K562 (cell line): ENCODE measurements around the gene SP6. TPM values are rescaled to one million over a fixed set of nuclear protein-coding genes. Genes with fewer than 3 reads are reported as not detected.
A peak's percentile ranks its signal among the peaks of the same experiment; 100 is the strongest.

Experiments
- ARNT ChIP-seq, 2 experiments: fragments of 450-650 bp; IDR thresholded peaks; 2 replicates each; pipeline ENCODE4 v1.6.1; 2016; ENCODE audit warnings: mild to moderate bottlenecking in 1 of 2
- CREB3 ChIP-seq: fragments of 450-650 bp; conservative IDR thresholded peaks from 2 replicates; pipeline ENCODE4 v1.6.1; 2016; ENCODE audit warnings: missing genetic modification characterization, low read depth, mild to moderate bottlenecking, missing compliant biosample characterization, moderate library complexity
- ELK3 ChIP-seq: fragments of 450-650 bp; formaldehyde crosslinking; IDR thresholded peaks from 2 replicates; pipeline ENCODE4 v1.4.0; 2020; ENCODE audit warnings: mild to moderate bottlenecking
- GMEB1 ChIP-seq: fragments of 250-450 bp; sonication (Bioruptor Pico); IDR thresholded peaks from 2 replicates; pipeline ENCODE4 v1.4.0; 2020; ENCODE audit warnings: mild to moderate bottlenecking
- HDAC2 ChIP-seq: fragments of 450-650 bp; IDR thresholded peaks from 2 replicates; pipeline ENCODE4 v1.6.1; 2016; ENCODE audit warnings: mild to moderate bottlenecking
- IRF9 ChIP-seq: fragments of 450-650 bp; IDR thresholded peaks from 2 replicates; pipeline ENCODE4 v1.6.1; 2016; ENCODE audit warnings: missing biosample characterization, missing genetic modification characterization
- LEF1 ChIP-seq: fragments of 450-650 bp; IDR thresholded peaks from 2 replicates; pipeline ENCODE4 v1.6.1; 2016; ENCODE audit warnings: mild to moderate bottlenecking
- NKRF ChIP-seq: fragments of 450-650 bp; IDR thresholded peaks from 2 replicates; pipeline ENCODE4 v1.6.1; 2016; ENCODE audit warnings: borderline replicate concordance
- POLR3G ChIP-seq: IDR thresholded peaks from 2 replicates; pipeline ENCODE4 v1.6.1; 2011; ENCODE audit not compliant: insufficient read length, insufficient replicate concordance; ENCODE audit errors: extremely low read depth
- PTTG1 ChIP-seq: fragments of 450-650 bp; IDR thresholded peaks from 2 replicates; pipeline ENCODE4 v1.6.1; 2016; ENCODE audit warnings: low read depth, mild to moderate bottlenecking, missing genetic modification characterization, missing compliant biosample characterization
- RBM15 ChIP-seq: fragments of 200-400 bp; formaldehyde crosslinking; IDR thresholded peaks from 2 replicates; pipeline ENCODE4 v1.6.1; 2018; ENCODE audit warnings: mild to moderate bottlenecking, low read length, moderate library complexity; ENCODE audit not compliant: insufficient read depth
- SMARCA4 ChIP-seq: fragments of 450-650 bp; IDR thresholded peaks from 2 replicates; pipeline ENCODE4 v1.6.1; 2016
- THRAP3 ChIP-seq: fragments of 450-650 bp; IDR thresholded peaks from 2 replicates; pipeline ENCODE4 v1.6.1; 2016; ENCODE audit warnings: mild to moderate bottlenecking, inconsistent platforms, borderline replicate concordance
- XRCC4 ChIP-seq: IDR thresholded peaks from one replicate; pipeline ENCODE4 v1.6.1; 2011; ENCODE audit not compliant: insufficient read depth, insufficient read length; ENCODE audit errors: extremely low read depth
- YY1 ChIP-seq, 3 experiments: IDR thresholded peaks; 2 replicates each; pipeline ENCODE4 v1.6.1; 2011; ENCODE audit warnings: low read length in 2 of 3, mild to moderate bottlenecking in 2 of 3, moderate library complexity in 2 of 3, borderline replicate concordance in 1 of 3, control low read depth in 1 of 3, low read depth in 1 of 3; ENCODE audit not compliant: insufficient read depth in 3 of 3, insufficient replicate concordance in 2 of 3, control insufficient read depth in 1 of 3, insufficient read length in 1 of 3; ENCODE audit errors: extremely low read depth in 1 of 3
- ZEB2 ChIP-seq: fragments of 450-650 bp; IDR thresholded peaks from 2 replicates; pipeline ENCODE4 v1.6.1; 2016
- ZNF398 ChIP-seq: fragments of 250-450 bp; sonication (Bioruptor Pico); IDR thresholded peaks from 2 replicates; pipeline ENCODE4 v1.8.0; 2021; ENCODE audit warnings: moderate library complexity, mild to moderate bottlenecking, inconsistent platforms
- ZNF583 ChIP-seq: fragments of 250-450 bp; sonication (Bioruptor Pico); IDR thresholded peaks from 2 replicates; pipeline ENCODE4 v1.4.0; 2020
- polyA plus RNA-seq, 8 experiments: library from polyadenylated mRNA; depleted of rRNA in 4 of 8; stranded (reverse) in 5 of 8; unstranded in 3 of 8; fragments of >200 nt; fragmentation: Nextera tagmentation in 2 of 8; fragmentation: Illumina TruSeq in 1 of 8; extraction: Ambion mirVana in 2 of 8; extraction: Trizol in 1 of 8; gene quantifications; 2 replicates each; pipeline versions ENCODE4 v1.2.1 to v1.2.3, GENCODE V29; 2011 to 2014; ENCODE audit warnings: inconsistent platforms in 1 of 8, missing spikeins in 1 of 8
- total RNA-seq, 7 experiments: library from RNA; depleted of rRNA in 6 of 7; stranded (reverse); fragments of >200 nt in 6 of 7; fragmentation: Illumina TruSeq in 2 of 7; extraction: Trizol in 2 of 7; gene quantifications; 2 replicates each; pipeline versions ENCODE4 v1.2.1 to v1.2.3, GENCODE V29; 2011 to 2021; ENCODE audit warnings: low replicate concordance in 1 of 7

Gene SP6
- total and polyA plus RNA-seq, 9 of the 15 experiments (the other 6 are each of a cell fraction or from before 2014, with no cell fraction given) = 0.11 to 7.9 (median 2.2) TPM

- TF ChIP-seq ELK3 (CRISPR knock-in tag) (no peak), SMARCA4 (no peak), LEF1 (peak; percentile 90), POLR3G (no peak), XRCC4 (peak; percentile 42), RBM15 (no peak), PTTG1 (tag) (no peak), CREB3 (tag) (no peak), THRAP3 (no peak), GMEB1 (CRISPR knock-in tag) (peak; percentile 24; the same call in 1 of the 2 replicates), YY1 (IDR thresholded peaks at IDR 0.05; ENCODE audit: borderline replicate concordance in 1 of 3, control insufficient read depth in 1 of 3, extremely low read depth in 1 of 3, insufficient read depth in 3 of 3, insufficient read length in 1 of 3, insufficient replicate concordance in 2 of 3, low read depth in 1 of 3, low read length in 2 of 3) (peak in 2 of 3 experiments; percentile 30 to 59), ARNT (IDR thresholded peaks at IDR 0.05) (no peak), NKRF (no peak), ZEB2 (no peak), IRF9 (tag) (no peak), ZNF583 (CRISPR knock-in tag) (peak; percentile 78; the same call in 1 of the 2 replicates), HDAC2 (no peak), ZNF398 (no peak)
Observed at GRCh38 chr17:47895856-47896671, 45.1 kb upstream of the SP6 start, which contains the start of gene SP2 (continued).
